HEK293T (cell line): ENCODE results near the gene KRT85.

Source experiments
- BHLHE40 ChIP-seq: fragments of 450-650 bp; IDR thresholded peaks from 2 replicates; pipeline ENCODE4 v1.6.1; 2016; ENCODE audit warnings: mild to moderate bottlenecking, moderate library complexity, borderline replicate concordance
- ELF4 ChIP-seq: fragments of 450-650 bp; IDR thresholded peaks from 2 replicates; pipeline ENCODE4 v1.6.1; 2017; ENCODE audit warnings: antibody characterized with exemption
- FOXA1 ChIP-seq: fragments of 450-650 bp; IDR thresholded peaks from 2 replicates; pipeline ENCODE4 v1.6.1; 2016; ENCODE audit warnings: mild to moderate bottlenecking
- NFRKB ChIP-seq: fragments of 450-650 bp; IDR thresholded peaks from 2 replicates; pipeline ENCODE4 v1.6.1; 2016; ENCODE audit warnings: mild to moderate bottlenecking, moderate library complexity
- SP1 ChIP-seq: fragments of 450-650 bp; IDR thresholded peaks from 2 replicates; pipeline ENCODE4 v1.6.1; 2017
- SUZ12 ChIP-seq: fragments of 450-650 bp; IDR thresholded peaks from 2 replicates; pipeline ENCODE4 v1.6.1; 2016; ENCODE audit warnings: mild to moderate bottlenecking
- TF ChIP-seq, protein P1 (sequence below): fragments of 450-650 bp; IDR thresholded peaks from 2 replicates; pipeline ENCODE4 v1.6.1; 2016

DNA sequence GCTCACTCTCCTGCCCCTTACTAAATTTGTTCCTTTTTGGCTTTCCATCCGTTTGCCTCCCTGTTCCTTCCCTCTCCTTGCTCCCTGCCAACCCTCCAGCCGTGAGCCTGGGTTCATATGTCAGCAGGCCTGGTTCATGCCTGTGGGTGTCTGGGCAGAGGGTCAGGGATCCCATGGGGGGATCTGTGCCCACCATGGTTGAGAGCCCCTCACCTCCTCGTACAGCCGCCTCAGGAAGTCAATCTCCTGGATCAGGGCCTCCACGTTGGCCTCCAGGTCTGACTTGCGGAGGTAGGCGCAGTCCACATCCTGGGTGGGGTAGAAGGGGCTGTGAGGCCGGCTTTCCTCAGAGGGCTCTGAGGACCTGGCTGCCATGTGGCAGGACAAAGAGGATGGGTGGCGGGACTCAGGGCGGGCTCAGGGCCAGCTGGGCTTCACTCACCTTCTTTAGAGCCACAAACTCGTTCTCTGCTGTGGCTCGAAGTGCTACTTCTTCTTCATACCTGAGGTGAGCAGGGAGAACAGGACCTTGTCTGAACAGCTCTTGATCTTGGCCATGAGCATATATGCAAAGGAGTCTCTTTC, 49.7 kb downstream of the KRT85 start:
- TF ChIP-seq, protein P1, sequence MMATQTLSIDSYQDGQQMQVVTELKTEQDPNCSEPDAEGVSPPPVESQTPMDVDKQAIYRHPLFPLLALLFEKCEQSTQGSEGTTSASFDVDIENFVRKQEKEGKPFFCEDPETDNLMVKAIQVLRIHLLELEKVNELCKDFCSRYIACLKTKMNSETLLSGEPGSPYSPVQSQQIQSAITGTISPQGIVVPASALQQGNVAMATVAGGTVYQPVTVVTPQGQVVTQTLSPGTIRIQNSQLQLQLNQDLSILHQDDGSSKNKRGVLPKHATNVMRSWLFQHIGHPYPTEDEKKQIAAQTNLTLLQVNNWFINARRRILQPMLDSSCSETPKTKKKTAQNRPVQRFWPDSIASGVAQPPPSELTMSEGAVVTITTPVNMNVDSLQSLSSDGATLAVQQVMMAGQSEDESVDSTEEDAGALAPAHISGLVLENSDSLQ = no peak
- TF ChIP-seq BHLHE40 (no peak), FOXA1 (no peak), SUZ12 (no peak), NFRKB (no peak), SP1 (no peak), ELF4 (no peak)
